SK-N-SH treated with all-trans-retinoic acid at 6 μM for 48 hours (cell line): ENCODE data around the gene STARD13.

Experiments
- ATAC-seq: fragments of 200-7000 bp; cut with Tn5 transposase; 3 replicates; pipeline ENCODE4 v1.9.1; 2020; ENCODE audit warnings: mild to moderate bottlenecking, moderate library complexity
- ARNTL ChIP-seq: fragments of 450-650 bp; formaldehyde crosslinking; IDR thresholded peaks from 2 replicates; pipeline ENCODE4 v1.5.0; 2020; ENCODE audit warnings: low read depth, mild to moderate bottlenecking, moderate library complexity, borderline replicate concordance
- BACH2 ChIP-seq: fragments of 250-450 bp; sonication (Bioruptor Pico); IDR thresholded peaks from 2 replicates; pipeline ENCODE4 v1.9.0; 2021; ENCODE audit warnings: mild to moderate bottlenecking, borderline replicate concordance
- CSDC2 ChIP-seq: fragments of 250-450 bp; sonication (Bioruptor Pico); IDR thresholded peaks from 2 replicates; pipeline ENCODE4 v1.5.0; 2020; ENCODE audit warnings: mild to moderate bottlenecking, moderate library complexity
- ESRRG ChIP-seq: fragments of 250-450 bp; sonication (Bioruptor Pico); IDR thresholded peaks from 2 replicates; pipeline ENCODE4 v1.6.1; 2021; ENCODE audit warnings: mild to moderate bottlenecking
- GLIS3 ChIP-seq: fragments of 250-450 bp; sonication (Bioruptor Pico); IDR thresholded peaks from 2 replicates; pipeline ENCODE4 v1.5.0; 2020; ENCODE audit warnings: mild to moderate bottlenecking, moderate library complexity
- ISL1 ChIP-seq: fragments of 250-450 bp; sonication (Bioruptor Pico); IDR thresholded peaks from 2 replicates; pipeline ENCODE4 v2.1.2; 2022; ENCODE audit warnings: mild to moderate bottlenecking, moderate library complexity
- OSR1 ChIP-seq: fragments of 250-450 bp; sonication (Bioruptor Pico); IDR thresholded peaks from 2 replicates; pipeline ENCODE4 v1.8.0; 2022; ENCODE audit warnings: moderate library complexity, mild to moderate bottlenecking, inconsistent platforms
- PPARA ChIP-seq: fragments of 250-450 bp; sonication (Bioruptor Pico); IDR thresholded peaks from 2 replicates; pipeline ENCODE4 v1.5.0; 2020; ENCODE audit warnings: mild to moderate bottlenecking, borderline replicate concordance
- RARB ChIP-seq: fragments of 250-450 bp; sonication (Bioruptor Pico); IDR thresholded peaks from 2 replicates; pipeline ENCODE4 v1.8.0; 2021; ENCODE audit warnings: mild to moderate bottlenecking, moderate library complexity
- SNAI2 ChIP-seq: fragments of 250-450 bp; sonication (Bioruptor Pico); IDR thresholded peaks from 2 replicates; pipeline ENCODE4 v1.5.0; 2020; ENCODE audit warnings: mild to moderate bottlenecking, moderate library complexity
- TCF4 ChIP-seq: fragments of 250-450 bp; sonication (Bioruptor Pico); IDR thresholded peaks from 2 replicates; pipeline ENCODE4 v1.8.0; 2021; ENCODE audit warnings: mild to moderate bottlenecking, moderate library complexity, borderline replicate concordance
- TOX ChIP-seq: fragments of 250-450 bp; sonication (Bioruptor Pico); IDR thresholded peaks from 2 replicates; pipeline ENCODE4 v1.8.0; 2021; ENCODE audit warnings: mild to moderate bottlenecking, moderate library complexity, borderline replicate concordance
- ZC3H10 ChIP-seq: fragments of 250-450 bp; sonication (Bioruptor Pico); IDR thresholded peaks from 2 replicates; pipeline ENCODE4 v1.5.1; 2021; ENCODE audit warnings: mild to moderate bottlenecking, moderate library complexity
- ZFP3 ChIP-seq: fragments of 250-450 bp; sonication (Bioruptor Pico); IDR thresholded peaks from 2 replicates; pipeline ENCODE4 v1.5.0; 2020; ENCODE audit warnings: mild to moderate bottlenecking, moderate library complexity
- ZFP30 ChIP-seq: fragments of 450-650 bp; formaldehyde crosslinking; IDR thresholded peaks from 2 replicates; pipeline ENCODE4 v1.5.0; 2022; ENCODE audit warnings: mild to moderate bottlenecking, moderate library complexity
- ZNF565 ChIP-seq: fragments of 450-650 bp; formaldehyde crosslinking; conservative IDR thresholded peaks from 2 replicates; pipeline ENCODE4 v1.5.0; 2020; ENCODE audit warnings: low read depth, mild to moderate bottlenecking, moderate library complexity
- ZNF70 ChIP-seq: fragments of 450-650 bp; formaldehyde crosslinking; IDR thresholded peaks from 2 replicates; pipeline ENCODE4 v1.5.0; 2020; ENCODE audit warnings: mild to moderate bottlenecking, moderate library complexity
- ZNF8 ChIP-seq: fragments of 450-650 bp; formaldehyde crosslinking; IDR thresholded peaks from 2 replicates; pipeline ENCODE4 v1.5.0; 2020; ENCODE audit warnings: mild to moderate bottlenecking, moderate library complexity
- TF ChIP-seq, protein P1 (sequence below): fragments of 250-450 bp; sonication (Bioruptor Pico); IDR thresholded peaks from 2 replicates; pipeline ENCODE4 v1.5.1; 2020; ENCODE audit warnings: low read depth, mild to moderate bottlenecking, moderate library complexity
- TF ChIP-seq, protein P2 (sequence below): fragments of 250-450 bp; sonication (Bioruptor Pico); IDR thresholded peaks from 2 replicates; pipeline ENCODE4 v1.8.0; 2020; ENCODE audit warnings: mild to moderate bottlenecking, moderate library complexity, borderline replicate concordance
- TF ChIP-seq, protein P3 (sequence below): fragments of 250-450 bp; sonication (Bioruptor Pico); IDR thresholded peaks from 2 replicates; pipeline ENCODE4 v1.5.1; 2021; ENCODE audit warnings: mild to moderate bottlenecking, moderate library complexity
- TF ChIP-seq, protein P4 (sequence below): fragments of 250-450 bp; sonication (Bioruptor Pico); IDR thresholded peaks from 2 replicates; pipeline ENCODE4 v1.8.0; 2021; ENCODE audit warnings: low read depth, mild to moderate bottlenecking, moderate library complexity, borderline replicate concordance

Gene STARD13

DNA sequence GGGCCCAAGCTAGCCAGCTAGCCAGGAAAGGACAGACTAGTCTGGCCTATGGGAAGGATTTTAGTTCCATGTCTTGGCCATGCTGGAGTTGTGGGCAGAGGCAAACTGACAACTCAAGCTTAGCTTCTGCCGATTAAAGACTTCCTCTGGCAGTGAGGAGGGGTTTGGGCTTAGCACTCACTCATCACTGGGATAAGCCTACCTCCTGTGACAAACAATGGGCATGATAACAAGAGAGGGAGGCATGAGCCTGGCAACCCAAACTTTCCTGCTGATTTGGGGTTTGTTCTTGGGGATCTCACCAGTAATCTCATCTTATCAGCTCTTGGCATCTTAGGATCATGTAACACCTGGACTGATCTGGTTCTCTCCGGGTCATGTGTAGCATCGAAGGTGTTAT lies 185.7 kb downstream of the STARD13 start (continued):
- TF ChIP-seq TCF4 (CRISPR knock-in tag), result no peak
- no peak for TF ChIP-seq ZFP3
- TF ChIP-seq, all 23 proteins: peak for 0

DNA sequence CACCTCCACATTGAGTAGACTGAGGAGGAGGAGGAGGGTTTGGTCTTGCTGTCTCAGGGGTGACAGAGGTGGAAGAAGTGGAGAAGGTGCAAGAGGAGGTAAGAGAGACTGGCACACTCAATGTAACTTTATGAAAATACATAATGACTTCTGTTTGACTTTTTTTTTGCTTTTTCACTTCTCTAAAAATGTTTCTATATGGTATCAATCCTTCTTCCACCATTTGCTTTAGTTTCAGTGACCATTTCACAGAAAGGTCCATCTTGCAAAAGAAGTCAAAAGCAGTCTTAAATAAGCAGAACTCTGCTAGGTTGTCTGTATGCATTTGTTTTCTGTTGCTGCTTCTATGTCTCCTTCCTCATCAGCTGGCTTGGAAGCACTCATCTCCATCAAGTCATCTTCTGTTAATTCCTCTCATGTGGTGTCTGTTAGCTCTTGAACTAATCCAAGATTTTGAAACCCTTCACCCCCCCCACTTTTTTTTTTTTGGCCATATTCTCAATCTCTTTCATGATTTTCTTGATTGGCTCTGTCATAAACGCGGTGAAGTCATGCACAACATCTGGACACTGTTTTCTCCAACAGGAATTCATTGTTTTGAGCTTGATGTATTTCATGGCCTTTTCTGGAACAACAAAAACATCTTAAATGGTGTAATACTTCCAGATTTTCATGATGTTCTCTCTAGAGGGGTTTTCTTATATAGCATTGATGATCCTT lies 188.5 kb downstream of the STARD13 start:
- TF ChIP-seq, protein P1, sequence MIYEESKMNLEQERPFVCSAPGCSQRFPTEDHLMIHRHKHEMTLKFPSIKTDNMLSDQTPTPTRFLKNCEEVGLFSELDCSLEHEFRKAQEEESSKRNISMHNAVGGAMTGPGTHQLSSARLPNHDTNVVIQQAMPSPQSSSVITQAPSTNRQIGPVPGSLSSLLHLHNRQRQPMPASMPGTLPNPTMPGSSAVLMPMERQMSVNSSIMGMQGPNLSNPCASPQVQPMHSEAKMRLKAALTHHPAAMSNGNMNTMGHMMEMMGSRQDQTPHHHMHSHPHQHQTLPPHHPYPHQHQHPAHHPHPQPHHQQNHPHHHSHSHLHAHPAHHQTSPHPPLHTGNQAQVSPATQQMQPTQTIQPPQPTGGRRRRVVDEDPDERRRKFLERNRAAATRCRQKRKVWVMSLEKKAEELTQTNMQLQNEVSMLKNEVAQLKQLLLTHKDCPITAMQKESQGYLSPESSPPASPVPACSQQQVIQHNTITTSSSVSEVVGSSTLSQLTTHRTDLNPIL (CRISPR knock-in tag), result no peak
- TF ChIP-seq, protein P2, sequence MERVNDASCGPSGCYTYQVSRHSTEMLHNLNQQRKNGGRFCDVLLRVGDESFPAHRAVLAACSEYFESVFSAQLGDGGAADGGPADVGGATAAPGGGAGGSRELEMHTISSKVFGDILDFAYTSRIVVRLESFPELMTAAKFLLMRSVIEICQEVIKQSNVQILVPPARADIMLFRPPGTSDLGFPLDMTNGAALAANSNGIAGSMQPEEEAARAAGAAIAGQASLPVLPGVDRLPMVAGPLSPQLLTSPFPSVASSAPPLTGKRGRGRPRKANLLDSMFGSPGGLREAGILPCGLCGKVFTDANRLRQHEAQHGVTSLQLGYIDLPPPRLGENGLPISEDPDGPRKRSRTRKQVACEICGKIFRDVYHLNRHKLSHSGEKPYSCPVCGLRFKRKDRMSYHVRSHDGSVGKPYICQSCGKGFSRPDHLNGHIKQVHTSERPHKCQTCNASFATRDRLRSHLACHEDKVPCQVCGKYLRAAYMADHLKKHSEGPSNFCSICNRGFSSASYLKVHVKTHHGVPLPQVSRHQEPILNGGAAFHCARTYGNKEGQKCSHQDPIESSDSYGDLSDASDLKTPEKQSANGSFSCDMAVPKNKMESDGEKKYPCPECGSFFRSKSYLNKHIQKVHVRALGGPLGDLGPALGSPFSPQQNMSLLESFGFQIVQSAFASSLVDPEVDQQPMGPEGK (CRISPR knock-in tag), result no peak
- TF ChIP-seq CSDC2 (no peak), GLIS3 (CRISPR knock-in tag) (no peak), BACH2 (CRISPR knock-in tag) (no peak), ZNF70 (CRISPR knock-in tag) (no peak), PPARA (no peak), ZC3H10 (CRISPR knock-in tag) (no peak), ZFP30 (CRISPR knock-in tag) (no peak), ISL1 (CRISPR knock-in tag) (no peak), OSR1 (CRISPR knock-in tag) (no peak), TCF4 (CRISPR knock-in tag) (no peak), TOX (no peak), ARNTL (CRISPR knock-in tag) (no peak)
- TF ChIP-seq, protein P3, sequence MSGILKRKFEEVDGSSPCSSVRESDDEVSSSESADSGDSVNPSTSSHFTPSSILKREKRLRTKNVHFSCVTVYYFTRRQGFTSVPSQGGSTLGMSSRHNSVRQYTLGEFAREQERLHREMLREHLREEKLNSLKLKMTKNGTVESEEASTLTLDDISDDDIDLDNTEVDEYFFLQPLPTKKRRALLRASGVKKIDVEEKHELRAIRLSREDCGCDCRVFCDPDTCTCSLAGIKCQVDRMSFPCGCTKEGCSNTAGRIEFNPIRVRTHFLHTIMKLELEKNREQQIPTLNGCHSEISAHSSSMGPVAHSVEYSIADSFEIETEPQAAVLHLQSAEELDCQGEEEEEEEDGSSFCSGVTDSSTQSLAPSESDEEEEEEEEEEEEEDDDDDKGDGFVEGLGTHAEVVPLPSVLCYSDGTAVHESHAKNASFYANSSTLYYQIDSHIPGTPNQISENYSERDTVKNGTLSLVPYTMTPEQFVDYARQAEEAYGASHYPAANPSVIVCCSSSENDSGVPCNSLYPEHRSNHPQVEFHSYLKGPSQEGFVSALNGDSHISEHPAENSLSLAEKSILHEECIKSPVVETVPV (CRISPR knock-in tag), result no peak
- TF ChIP-seq, protein P4, sequence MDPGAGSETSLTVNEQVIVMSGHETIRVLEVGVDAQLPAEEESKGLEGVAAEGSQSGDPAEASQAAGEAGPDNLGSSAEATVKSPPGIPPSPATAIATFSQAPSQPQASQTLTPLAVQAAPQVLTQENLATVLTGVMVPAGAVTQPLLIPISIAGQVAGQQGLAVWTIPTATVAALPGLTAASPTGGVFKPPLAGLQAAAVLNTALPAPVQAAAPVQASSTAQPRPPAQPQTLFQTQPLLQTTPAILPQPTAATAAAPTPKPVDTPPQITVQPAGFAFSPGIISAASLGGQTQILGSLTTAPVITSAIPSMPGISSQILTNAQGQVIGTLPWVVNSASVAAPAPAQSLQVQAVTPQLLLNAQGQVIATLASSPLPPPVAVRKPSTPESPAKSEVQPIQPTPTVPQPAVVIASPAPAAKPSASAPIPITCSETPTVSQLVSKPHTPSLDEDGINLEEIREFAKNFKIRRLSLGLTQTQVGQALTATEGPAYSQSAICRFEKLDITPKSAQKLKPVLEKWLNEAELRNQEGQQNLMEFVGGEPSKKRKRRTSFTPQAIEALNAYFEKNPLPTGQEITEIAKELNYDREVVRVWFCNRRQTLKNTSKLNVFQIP, result no peak
- no peak for ATAC-seq

DNA sequence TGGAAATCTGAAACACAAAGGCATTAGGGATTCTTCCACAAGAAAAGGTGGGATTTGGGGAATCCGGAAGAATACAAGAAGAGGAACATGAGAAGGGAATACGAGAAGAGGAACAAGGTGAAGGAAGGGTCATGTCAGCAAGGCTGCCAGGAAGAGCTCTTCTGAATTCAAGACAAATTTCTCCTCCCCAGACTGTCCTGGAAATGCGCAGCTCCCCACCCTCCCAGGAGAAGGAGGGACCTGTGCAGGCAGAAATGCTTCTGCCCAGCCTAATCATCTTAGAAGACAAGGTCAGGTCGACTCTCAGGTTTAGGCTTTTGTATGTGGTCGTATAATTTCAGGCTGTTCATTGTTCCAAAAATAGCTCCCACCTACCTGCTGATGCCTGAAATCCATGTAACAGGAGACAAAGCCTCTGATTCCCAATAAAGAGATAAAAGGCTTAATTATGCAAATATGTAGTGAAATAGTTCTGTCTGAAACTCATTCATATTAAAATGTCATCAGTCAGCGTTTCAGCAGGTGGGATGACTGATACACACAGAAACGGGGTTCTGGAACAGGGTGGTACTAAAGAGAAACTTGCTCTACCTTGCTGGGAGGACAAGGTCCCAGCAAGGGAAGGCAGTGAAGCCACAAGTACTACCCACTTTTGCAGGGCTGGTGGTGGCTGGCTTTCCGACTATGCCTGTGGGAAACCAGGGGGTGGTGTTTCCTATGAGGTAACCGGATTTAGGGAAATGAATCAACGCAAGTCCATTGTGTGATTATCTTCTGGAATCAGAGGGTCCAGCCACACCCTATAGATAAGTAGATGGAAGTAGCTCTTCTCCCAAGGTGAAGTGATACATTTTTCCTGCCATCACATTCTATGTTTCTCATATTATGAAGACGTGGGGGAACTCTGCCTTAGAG lies 193.2 kb downstream of the STARD13 start:
- TF ChIP-seq ESRRG (CRISPR knock-in tag) (no peak), TOX (no peak), SNAI2 (CRISPR knock-in tag) (no peak), TCF4 (CRISPR knock-in tag) (no peak), ISL1 (CRISPR knock-in tag) (no peak), CSDC2 (no peak), GLIS3 (CRISPR knock-in tag) (no peak), OSR1 (CRISPR knock-in tag) (no peak), ZNF8 (CRISPR knock-in tag) (no peak), ARNTL (CRISPR knock-in tag) (no peak), BACH2 (CRISPR knock-in tag) (no peak), RARB (CRISPR knock-in tag) (no peak), ZFP30 (CRISPR knock-in tag) (no peak), ZNF565 (CRISPR knock-in tag) (no peak)
- TF ChIP-seq, protein P1 (CRISPR knock-in tag), result no peak
- TF ChIP-seq, protein P4, result no peak
- TF ChIP-seq, protein P3 (CRISPR knock-in tag), result no peak
- TF ChIP-seq, protein P2 (CRISPR knock-in tag), result no peak
- TF ChIP-seq, all 23 proteins: peak for 0
- no peak for ATAC-seq
